Effector CD4-positive, alpha-beta T cell (primary cell): ENCODE measurements around the gene ISY1.

Experiments
- DNase-seq: peaks from one replicate; pipeline ENCODE4 v3.0.0-alpha.2; 2020

The ISY1 gene

GRCh38 chr3:129085818-129086217 lies 75.0 kb downstream of the ISY1 start:
- DNase-seq: no peak

- no peak for DNase-seq
Observed at GRCh38 chr3:129085165-129085715, 75.6 kb downstream of the ISY1 start.

GRCh38 chr3:129084501-129084900 lies 76.4 kb downstream of the ISY1 start:
- no peak for DNase-seq

- no peak for DNase-seq
Observed at GRCh38 chr3:129082026-129082425, 78.8 kb downstream of the ISY1 start.

- no peak for DNase-seq
Observed at GRCh38 chr3:129081503-129081902, 79.4 kb downstream of the ISY1 start.

GRCh38 chr3:129078510-129078909 lies 82.4 kb downstream of the ISY1 start:
- DNase-seq: no peak
